CD4-positive, alpha-beta T cell (primary cell): ENCODE measurements around the gene RHPN2. TPM values are rescaled to one million over a fixed set of nuclear protein-coding genes. Genes with fewer than 3 reads are reported as not detected.
"Not testable (repeated sequence)": the region's sequence is repeated elsewhere in the genome, so short reads cannot be mapped to it uniquely, and the experiment has no call there.

ENCODE experiments used
- ATAC-seq: fragments of 200-7000 bp; cut with Tn5 transposase; one replicate; pipeline ENCODE4 v1.10.0; 2022; ENCODE audit warnings: mild to moderate bottlenecking; ENCODE audit not compliant: poor library complexity
- CTCF ChIA-PET: fragments of 350-600 bp; sonication (Branson Sonifier 250); formaldehyde crosslinking; loops from one replicate; lab custom pipeline; 2021; ENCODE audit warnings: antibody characterized with exemption, inconsistent platforms; lab: Charles Lee
- POLR2A ChIA-PET: fragments of 350-600 bp; sonication (Branson Sonifier 250); formaldehyde crosslinking; loops from one replicate; lab custom pipeline; 2021; ENCODE audit warnings: antibody characterized with exemption, inconsistent platforms; lab: Charles Lee
- DNase-seq, 14 experiments: peaks; one replicate each; pipeline ENCODE4 v3.0.0-alpha.2; 2013 to 2020; ENCODE audit warnings: mixed read lengths in 2 of 14
- H3K27ac ChIP-seq, 2 donors: one replicate each; pipeline versions ENCODE4 v1.5.1 to v1.7.0; 2013; ENCODE audit warnings: low read length in 2 of 2, low read depth in 1 of 2, mild to moderate bottlenecking in 1 of 2
- H3K27me3 ChIP-seq, 2 experiments: 1 replicate in 1 of 2; 2 replicates in 1 of 2; pipeline versions ENCODE4 v1.6.1 to v1.7.0; 2013; ENCODE audit warnings: low read length in 2 of 2, control low read depth in 1 of 2, mild to moderate bottlenecking in 1 of 2, moderate library complexity in 1 of 2; ENCODE audit not compliant: insufficient read depth in 2 of 2, control insufficient read depth in 1 of 2
- H3K36me3 ChIP-seq: one replicate; pipeline ENCODE4 v1.6.1; 2013; ENCODE audit warnings: low read length, control low read depth; ENCODE audit not compliant: insufficient read depth
- H3K4me1 ChIP-seq: one replicate; pipeline ENCODE4 v1.6.1; 2013; ENCODE audit warnings: low read length, control low read depth; ENCODE audit not compliant: insufficient read depth
- H3K4me3 ChIP-seq: one replicate; pipeline ENCODE4 v1.5.1; 2013; ENCODE audit warnings: mild to moderate bottlenecking, low read length, moderate library complexity
- H3K9me3 ChIP-seq, 2 experiments: 1 replicate in 1 of 2; 2 replicates in 1 of 2; pipeline versions ENCODE4 v1.6.1 to v1.7.0; 2013; ENCODE audit warnings: low read length in 2 of 2, mild to moderate bottlenecking in 2 of 2, control low read depth in 1 of 2, moderate library complexity in 1 of 2; ENCODE audit not compliant: control insufficient read depth in 1 of 2, insufficient read depth in 1 of 2
- H3K27ac Mint-ChIP-seq: one replicate; pipeline ENCODE4 v1.8.0; 2020; ENCODE audit warnings: mixed read lengths
- H3K27me3 Mint-ChIP-seq: one replicate; pipeline ENCODE4 v1.8.0; 2021; ENCODE audit warnings: mixed read lengths
- H3K36me3 Mint-ChIP-seq: one replicate; pipeline ENCODE4 v1.8.0; 2021; ENCODE audit warnings: low read depth, mixed read lengths
- H3K4me1 Mint-ChIP-seq: one replicate; pipeline ENCODE4 v1.8.0; 2021; ENCODE audit warnings: low read depth, mixed read lengths
- H3K4me3 Mint-ChIP-seq: one replicate; pipeline ENCODE4 v1.8.0; 2020; ENCODE audit warnings: mild to moderate bottlenecking, mixed read lengths
- H3K9me3 Mint-ChIP-seq: one replicate; pipeline ENCODE4 v1.8.0; 2020; ENCODE audit warnings: mixed read lengths
- CTCF ChIP-seq: fragments of 200-600 bp; IDR thresholded peaks from one replicate; pipeline ENCODE4 v1.8.0; 2022; ENCODE audit warnings: antibody characterized with exemption, mild to moderate bottlenecking
- intact Hi-C, 2 experiments: fragments of 100-400 bp; cut with DNase I in 1 of 2; cut with micrococcal nuclease in 1 of 2; formaldehyde crosslinking; loops; one replicate each; pipeline versions ENCODE4 v1.15.1 to v1.9.0; 2023 to 2025; cut with DNase I, micrococcal nuclease
- total RNA-seq, 174 experiments: library from RNA in 2 of 174; stranded (reverse) in 2 of 174; gene quantifications; one replicate each; pipeline ENCODE4 v1.2.3 and lab custom pipeline; 2021 to 2026

The RHPN2 gene
- total RNA-seq, 2 experiments from 2014 or later = 0.08 TPM; not detected in 1

GRCh38 chr19:33039815-33040214 is 24.9 kb downstream of the RHPN2 start:
- Mint-ChIP-seq H3K9me3 (no peaks in the 10 kb centered on the region), H3K27me3 (no peaks in the 10 kb centered on the region), H3K36me3 (no peaks in the 10 kb centered on the region), H3K4me1 (peaks cover 10% of the 10 kb centered on the region), H3K4me3 (no peak overlapping the region), H3K27ac (no peak overlapping the region)
- H3K27me3 ChIP-seq = no peaks in the 10 kb centered on the region
- no peak overlapping the region for H3K27ac ChIP-seq
- H3K36me3 ChIP-seq = no peaks in the 10 kb centered on the region
- peaks cover 5% of the 10 kb centered on the region for H3K4me1 ChIP-seq
- DNase-seq (no peak), ATAC-seq (no peak)
- H3K9me3 ChIP-seq = no peaks in the 10 kb centered on the region
- no peak for TF ChIP-seq CTCF
- intact Hi-C loops = no loop called here
- ChIA-PET POLR2A (no interaction called here), CTCF (no interaction called here)
- no peak overlapping the region for H3K4me3 ChIP-seq

GRCh38 chr19:33039108-33039599 is 25.5 kb downstream of the RHPN2 start:
- ATAC-seq (no peak), DNase-seq (no peak)
- Histone ChIP-seq H3K27me3 (no peaks in the 10 kb centered on the region), H3K4me3 (no peak overlapping the region), H3K36me3 (no peaks in the 10 kb centered on the region), H3K4me1 (peaks cover 5% of the 10 kb centered on the region), H3K27ac (no peak overlapping the region), H3K9me3 (no peaks in the 10 kb centered on the region)
- POLR2A ChIA-PET = no interaction called here
- Mint-ChIP-seq H3K27ac (no peak overlapping the region), H3K9me3 (no peaks in the 10 kb centered on the region), H3K27me3 (no peaks in the 10 kb centered on the region), H3K4me1 (peaks cover 10% of the 10 kb centered on the region), H3K36me3 (no peaks in the 10 kb centered on the region), H3K4me3 (peak overlapping the region; percentile 10)
- CTCF ChIA-PET = no interaction called here
- intact Hi-C loops = no loop called here
- no peak for TF ChIP-seq CTCF

- intact Hi-C loops, ATAC-seq, H3K27ac ChIP-seq, H3K4me1 ChIP-seq, H3K27me3 ChIP-seq, H3K9me3 ChIP-seq, CTCF ChIA-PET, H3K9me3 Mint-ChIP-seq, H3K36me3 Mint-ChIP-seq, H3K36me3 ChIP-seq, H3K27me3 Mint-ChIP-seq: not testable (repeated sequence)
- POLR2A ChIA-PET = interaction anchor here (0.7 kb wide), 2 partner anchors 38 to 44 kb away, joined by 3 read pairs; partner anchors contain the start of gene GPATCH1
- peak overlapping the region; percentile 67 for H3K27ac Mint-ChIP-seq
- DNase-seq = peak in 4 of 14 experiments; percentile 10 to 16 (median 12)
- H3K4me3 Mint-ChIP-seq = peak overlapping the region; percentile 78
- peaks cover 10% of the 10 kb centered on the region for H3K4me1 Mint-ChIP-seq
- peak overlapping the region; percentile 44 for H3K4me3 ChIP-seq
Observed at GRCh38 chr19:33037168-33038025, 27.3 kb downstream of the RHPN2 start.

- H3K4me3 Mint-ChIP-seq, H3K4me3 ChIP-seq, H3K27me3 Mint-ChIP-seq, H3K36me3 ChIP-seq, H3K4me1 ChIP-seq, H3K27ac ChIP-seq, DNase-seq, intact Hi-C loops, CTCF ChIA-PET, ATAC-seq, H3K27me3 ChIP-seq, H3K36me3 Mint-ChIP-seq, H3K9me3 Mint-ChIP-seq, H3K9me3 ChIP-seq: not testable (repeated sequence)
- POLR2A ChIA-PET = interaction anchor here (0.7 kb wide), 2 partner anchors 37 to 44 kb away, joined by 3 read pairs; partner anchors contain the start of gene GPATCH1
- Mint-ChIP-seq H3K4me1 (peaks cover 10% of the 10 kb centered on the region), H3K27ac (peak overlapping the region; percentile 67)
Observed at GRCh38 chr19:33036370-33037167, 28.1 kb downstream of the RHPN2 start.
